ENCODE data around the gene MORN1.

DNA sequence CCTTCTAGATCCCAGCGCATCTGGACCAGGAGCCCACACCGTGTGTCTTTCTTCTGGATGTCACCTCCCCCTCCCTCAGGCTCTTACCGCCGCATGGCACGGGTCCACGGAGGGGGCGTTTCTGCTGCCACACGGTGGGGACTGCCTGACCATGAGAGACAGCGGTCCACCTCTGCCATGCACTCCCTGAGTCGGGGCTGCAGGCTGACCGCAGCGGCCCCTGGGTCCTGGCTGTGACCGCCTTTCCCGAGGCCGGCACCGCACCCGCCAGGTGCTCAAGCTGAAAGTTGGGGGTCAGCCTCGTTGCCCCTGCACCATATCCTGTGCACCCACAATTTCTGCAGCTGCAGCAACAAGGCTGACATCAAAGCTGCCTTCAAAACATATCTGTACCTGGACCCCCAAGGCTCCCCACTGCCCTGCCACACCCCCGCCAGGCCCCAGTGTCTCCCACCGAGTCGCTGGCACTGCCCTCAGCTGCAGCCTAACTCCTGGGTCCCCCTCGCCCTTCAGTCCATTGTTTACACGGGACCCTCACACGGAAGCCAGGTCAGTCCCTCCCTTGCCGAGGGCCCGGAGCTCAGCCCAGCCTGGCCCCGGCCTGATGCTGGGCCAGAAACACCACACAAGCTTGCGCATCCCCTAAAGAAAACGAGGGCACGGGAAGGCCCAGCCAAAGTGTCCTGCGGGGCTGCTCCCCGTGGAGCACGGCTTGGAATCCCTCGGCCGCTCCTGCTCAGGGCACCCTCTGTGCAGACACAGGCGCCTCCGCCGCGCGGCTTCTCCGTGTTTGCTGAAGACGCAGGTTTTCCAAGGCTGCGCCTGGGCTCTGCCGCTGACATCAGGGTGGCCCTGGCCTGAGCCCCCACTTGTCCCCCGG, 51.9 kb downstream of the MORN1 start:
- TF ChIP-seq, protein P1, sequence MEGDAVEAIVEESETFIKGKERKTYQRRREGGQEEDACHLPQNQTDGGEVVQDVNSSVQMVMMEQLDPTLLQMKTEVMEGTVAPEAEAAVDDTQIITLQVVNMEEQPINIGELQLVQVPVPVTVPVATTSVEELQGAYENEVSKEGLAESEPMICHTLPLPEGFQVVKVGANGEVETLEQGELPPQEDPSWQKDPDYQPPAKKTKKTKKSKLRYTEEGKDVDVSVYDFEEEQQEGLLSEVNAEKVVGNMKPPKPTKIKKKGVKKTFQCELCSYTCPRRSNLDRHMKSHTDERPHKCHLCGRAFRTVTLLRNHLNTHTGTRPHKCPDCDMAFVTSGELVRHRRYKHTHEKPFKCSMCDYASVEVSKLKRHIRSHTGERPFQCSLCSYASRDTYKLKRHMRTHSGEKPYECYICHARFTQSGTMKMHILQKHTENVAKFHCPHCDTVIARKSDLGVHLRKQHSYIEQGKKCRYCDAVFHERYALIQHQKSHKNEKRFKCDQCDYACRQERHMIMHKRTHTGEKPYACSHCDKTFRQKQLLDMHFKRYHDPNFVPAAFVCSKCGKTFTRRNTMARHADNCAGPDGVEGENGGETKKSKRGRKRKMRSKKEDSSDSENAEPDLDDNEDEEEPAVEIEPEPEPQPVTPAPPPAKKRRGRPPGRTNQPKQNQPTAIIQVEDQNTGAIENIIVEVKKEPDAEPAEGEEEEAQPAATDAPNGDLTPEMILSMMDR (IDR thresholded peaks at IDR 0.05; ENCODE audit: low read depth, low read length, poor library complexity, severe bottlenecking): no peak
- TF ChIP-seq EZH2phosphoT487 (IDR thresholded peaks at IDR 0.05; ENCODE audit: borderline replicate concordance, low read length): no peak
